Activated CD4-positive, alpha-beta memory T cell treated with anti-CD3 and anti-CD28 coated beads for 36 hours (primary cell): ENCODE data around the gene NF1. TPM values are rescaled to one million over a fixed set of nuclear protein-coding genes. Genes with fewer than 3 reads are reported as not detected.
"Not testable (repeated sequence)": the region's sequence is repeated elsewhere in the genome, so short reads cannot be mapped to it uniquely, and the experiment has no call there.

ENCODE experiments used
- CTCF ChIA-PET: fragments of 350-600 bp; sonication (Branson Sonifier 250); formaldehyde crosslinking; loops from one replicate; lab custom pipeline; 2021; ENCODE audit warnings: antibody characterized with exemption, inconsistent platforms; lab: Charles Lee
- POLR2A ChIA-PET: fragments of 350-600 bp; sonication (Branson Sonifier 250); formaldehyde crosslinking; loops from one replicate; lab custom pipeline; 2021; ENCODE audit warnings: antibody characterized with exemption; lab: Charles Lee
- DNase-seq: peaks from one replicate; pipeline ENCODE4 v3.0.0-alpha.2; 2020
- H3K27ac Mint-ChIP-seq: one replicate; pipeline ENCODE4 v1.8.0; 2021; ENCODE audit warnings: mixed read lengths
- H3K27me3 Mint-ChIP-seq: one replicate; pipeline ENCODE4 v1.8.0; 2021; ENCODE audit warnings: mixed read lengths
- H3K36me3 Mint-ChIP-seq: one replicate; pipeline ENCODE4 v1.8.0; 2021; ENCODE audit warnings: mixed read lengths
- H3K4me1 Mint-ChIP-seq: one replicate; pipeline ENCODE4 v1.8.0; 2021; ENCODE audit warnings: low read depth, mixed read lengths
- H3K4me3 Mint-ChIP-seq: one replicate; pipeline ENCODE4 v1.8.0; 2021; ENCODE audit warnings: mild to moderate bottlenecking, mixed read lengths
- H3K9me3 Mint-ChIP-seq: one replicate; pipeline ENCODE4 v1.8.0; 2021; ENCODE audit warnings: mixed read lengths
- intact Hi-C: fragments of 100-400 bp; cut with micrococcal nuclease; formaldehyde crosslinking; loops from one replicate; pipeline ENCODE4 v1.15.1; 2023
- total RNA-seq, 2 experiments: library from RNA; stranded (reverse); gene quantifications; one replicate each; pipeline ENCODE4 v1.2.3, GENCODE V29; 2021

NF1 gene
- total RNA-seq, 2 experiments from 2014 or later, result 26.5 to 27.0 TPM

- Mint-ChIP-seq H3K9me3 (no peaks in the 10 kb centered on the region), H3K27me3 (no peaks in the 10 kb centered on the region), H3K4me1 (peaks cover 8% of the 10 kb centered on the region), H3K36me3 (peaks cover 6% of the 10 kb centered on the region), H3K27ac (no peak overlapping the region), H3K4me3 (no peak overlapping the region)
- intact Hi-C loops, result no loop called here
- POLR2A ChIA-PET, result no interaction called here
- no peak for DNase-seq
- CTCF ChIA-PET, result interaction anchor here (0.9 kb wide), 1 partner anchor 23 kb away, joined by 4 read pairs; no protein-coding TSS in a partner anchor
These were observed 271.3 kb downstream of the NF1 start for GRCh38 chr17:31366088-31366487.

DNA sequence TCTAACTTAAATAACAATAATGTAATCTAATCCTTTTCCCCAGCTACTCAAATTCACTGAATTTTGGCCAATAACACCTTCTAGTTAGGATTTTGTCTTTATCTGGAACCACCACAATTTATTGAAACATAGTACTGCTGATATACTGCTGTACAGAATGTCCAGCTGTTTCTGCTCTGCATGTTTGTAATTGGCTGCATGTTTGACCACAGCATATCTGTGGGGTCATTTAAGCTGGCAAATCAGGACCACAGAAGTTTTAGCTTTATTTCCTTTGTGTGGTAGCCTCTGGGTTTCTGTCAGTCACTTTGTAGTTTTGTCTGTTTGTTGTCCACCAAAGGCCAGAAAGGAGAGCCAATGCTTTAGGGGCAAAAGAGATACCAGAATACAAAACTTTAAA, 274.5 kb downstream of the NF1 start:
- no peak overlapping the region for H3K27ac Mint-ChIP-seq
- peaks cover 26% of the 10 kb centered on the region for H3K4me1 Mint-ChIP-seq
- H3K9me3 Mint-ChIP-seq, result no peaks in the 10 kb centered on the region
- ChIA-PET POLR2A (no interaction called here), CTCF (interaction anchor here (1.1 to 1.6 kb wide), 2 partner anchors 20 to 474 kb away, joined by 3 read pairs; no protein-coding TSS in a partner anchor)
- intact Hi-C loops, result no loop called here
- no peak overlapping the region for H3K4me3 Mint-ChIP-seq
- H3K36me3 Mint-ChIP-seq, result peaks cover 1% of the 10 kb centered on the region
- DNase-seq, result no peak
- H3K27me3 Mint-ChIP-seq, result no peaks in the 10 kb centered on the region

DNA sequence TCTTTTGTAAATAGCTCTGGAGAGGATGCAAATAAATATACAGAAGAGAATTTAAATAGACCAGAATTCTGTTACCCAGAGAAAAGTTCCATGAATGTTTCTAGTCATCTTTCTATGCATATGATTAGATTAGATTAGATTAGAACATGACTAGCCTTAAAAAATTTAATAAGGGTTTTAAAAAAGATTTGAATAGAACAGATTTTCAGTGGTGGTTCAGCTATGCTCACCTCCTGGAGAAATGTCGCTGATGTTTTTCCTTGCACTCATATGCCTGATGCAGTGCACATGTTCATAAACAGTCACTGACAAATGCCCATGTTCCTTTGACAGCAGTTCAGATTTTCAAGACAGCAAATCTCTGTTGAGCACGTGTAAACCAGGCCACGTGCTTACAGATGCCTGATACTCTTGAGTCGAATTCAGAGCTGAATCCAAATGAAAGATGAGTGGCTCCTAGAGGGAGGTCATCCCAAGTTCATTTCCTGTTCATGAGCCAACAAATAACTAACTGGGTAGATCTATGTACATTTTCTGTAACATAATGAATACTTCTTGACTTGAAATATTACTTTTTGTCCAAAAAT, 276.8 kb downstream of the NF1 start:
- intact Hi-C loops, result loop anchor here (2.0 kb wide), 4 partner anchors 63 to 359 kb away; no protein-coding TSS in a partner anchor
- no peak overlapping the region for H3K4me3 Mint-ChIP-seq
- peak; percentile 31 for DNase-seq
- no peaks in the 10 kb centered on the region for H3K27me3 Mint-ChIP-seq
- no peaks in the 10 kb centered on the region for H3K9me3 Mint-ChIP-seq
- H3K27ac Mint-ChIP-seq, result no peak overlapping the region
- CTCF ChIA-PET, result interaction anchor here (0.6 to 4.0 kb wide), 9 partner anchors 18 to 398 kb away, joined by 3 to 26 read pairs (median 4); no protein-coding TSS in a partner anchor
- H3K36me3 Mint-ChIP-seq, result peaks cover 1% of the 10 kb centered on the region
- POLR2A ChIA-PET, result no interaction called here
- peaks cover 26% of the 10 kb centered on the region for H3K4me1 Mint-ChIP-seq

DNA sequence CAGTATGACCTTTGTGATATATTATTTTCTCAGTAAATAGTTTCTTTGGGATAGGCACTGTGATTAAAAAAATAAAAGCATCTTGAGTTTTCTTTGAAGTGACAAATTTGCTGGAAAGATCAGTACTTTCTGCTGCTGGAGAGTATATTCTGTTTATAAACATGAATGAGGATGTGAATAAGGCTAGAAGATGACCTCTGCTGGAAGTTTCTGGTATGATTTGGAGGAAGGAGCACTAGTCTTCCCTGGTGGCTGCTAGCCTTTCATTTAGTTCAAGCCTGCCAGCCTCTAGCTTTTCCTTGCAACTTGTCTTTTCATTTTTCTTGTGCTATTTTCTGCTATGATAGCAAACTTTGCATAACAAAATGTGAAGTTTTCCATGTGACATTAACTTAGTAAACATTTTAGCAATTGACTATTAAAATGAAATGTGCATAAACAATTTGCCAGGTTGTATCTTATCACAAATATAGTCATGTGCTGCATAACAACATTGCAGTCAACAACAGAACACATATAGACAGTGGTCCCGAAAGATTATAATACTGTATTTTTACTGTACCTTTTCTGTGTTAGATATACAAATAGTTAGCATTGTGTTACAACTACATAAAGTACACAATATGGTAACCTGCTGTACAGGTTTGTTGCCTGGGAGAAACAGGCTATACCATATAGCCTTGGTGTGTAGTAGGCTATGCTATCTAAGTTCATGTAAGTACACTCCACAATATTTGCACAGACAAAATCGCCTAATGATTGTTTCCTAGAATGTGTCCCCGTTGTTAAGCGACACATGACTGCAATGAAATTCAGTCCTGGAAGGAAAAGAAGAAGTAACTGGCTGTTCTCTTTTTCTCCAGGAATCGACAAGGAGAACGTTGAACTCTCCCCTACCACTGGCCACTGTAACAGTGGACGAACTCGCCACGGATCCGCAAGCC, 278.6 kb downstream of the NF1 start:
- no peaks in the 10 kb centered on the region for H3K27me3 Mint-ChIP-seq
- peaks cover 26% of the 10 kb centered on the region for H3K4me1 Mint-ChIP-seq
- peaks cover 1% of the 10 kb centered on the region for H3K36me3 Mint-ChIP-seq
- H3K9me3 Mint-ChIP-seq, result no peaks in the 10 kb centered on the region
- DNase-seq, result no peak
- intact Hi-C loops, result loop anchor here (2.0 kb wide), 4 partner anchors 65 to 361 kb away; no protein-coding TSS in a partner anchor
- no peak overlapping the region for H3K4me3 Mint-ChIP-seq
- no peak overlapping the region for H3K27ac Mint-ChIP-seq
- POLR2A ChIA-PET, result interaction anchor here (1.1 kb wide), 1 partner anchor 109 kb away, joined by 3 read pairs; no protein-coding TSS in a partner anchor
- CTCF ChIA-PET, result interaction anchor here (0.6 to 4.0 kb wide), 31 partner anchors 9 to 813 kb away, joined by 3 to 26 read pairs (median 3); partner anchors contain the start of gene TEFM

- Mint-ChIP-seq H3K4me1 (peaks cover 26% of the 10 kb centered on the region), H3K27ac (no peak overlapping the region), H3K4me3 (no peak overlapping the region), H3K36me3 (peaks cover 1% of the 10 kb centered on the region), H3K27me3 (no peaks in the 10 kb centered on the region), H3K9me3 (no peaks in the 10 kb centered on the region)
- DNase-seq, result no peak
- POLR2A ChIA-PET, result no interaction called here
- intact Hi-C loops, result no loop called here
- CTCF ChIA-PET, result interaction anchor here (0.7 to 4.0 kb wide), 5 partner anchors 8 to 814 kb away, joined by 3 to 26 read pairs (median 4); no protein-coding TSS in a partner anchor
These were observed 279.3 kb downstream of the NF1 start for GRCh38 chr17:31374094-31374447.

- ChIA-PET POLR2A (no interaction called here), CTCF (interaction anchor here (0.6 to 1.1 kb wide), 3 partner anchors 165 to 814 kb away, joined by 3 to 4 read pairs (median 3); no protein-coding TSS in a partner anchor)
- intact Hi-C loops, result no loop called here
- no peak overlapping the region for H3K27ac Mint-ChIP-seq
- no peaks in the 10 kb centered on the region for H3K9me3 Mint-ChIP-seq
- no peak for DNase-seq
- H3K4me3 Mint-ChIP-seq, result no peak overlapping the region
- H3K4me1 Mint-ChIP-seq, result peaks cover 26% of the 10 kb centered on the region
- H3K36me3 Mint-ChIP-seq, result peaks cover 1% of the 10 kb centered on the region
- H3K27me3 Mint-ChIP-seq, result no peaks in the 10 kb centered on the region
These were observed 279.7 kb downstream of the NF1 start for GRCh38 chr17:31374503-31374902.

DNA sequence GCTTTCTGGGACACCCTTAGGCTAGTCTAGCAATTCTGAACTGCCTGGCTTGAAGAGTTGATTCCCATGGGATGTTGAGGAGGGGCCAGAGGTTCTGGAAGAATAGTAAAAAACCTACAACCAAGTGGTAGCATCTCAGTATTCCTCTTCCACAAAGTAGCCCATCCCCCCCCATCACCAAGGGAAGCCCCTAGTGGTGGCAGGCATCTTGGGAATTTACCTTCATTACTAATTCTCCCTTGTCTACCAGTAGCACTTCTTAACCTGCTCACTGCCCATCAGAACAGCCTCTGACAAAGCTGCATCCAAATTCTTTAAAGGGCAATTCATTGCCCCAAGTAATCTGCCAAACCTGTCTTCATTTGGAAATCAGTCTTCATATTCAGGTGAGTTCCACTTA, 283.9 kb downstream of the NF1 start:
- H3K36me3 Mint-ChIP-seq, result peaks cover 3% of the 10 kb centered on the region
- ChIA-PET POLR2A (no interaction called here), CTCF (interaction anchor here (0.6 to 2.9 kb wide), 3 partner anchors 11 to 502 kb away, joined by 3 to 10 read pairs (median 5); no protein-coding TSS in a partner anchor)
- no peaks in the 10 kb centered on the region for H3K9me3 Mint-ChIP-seq
- DNase-seq, result no peak
- no peak overlapping the region for H3K4me3 Mint-ChIP-seq
- H3K27me3 Mint-ChIP-seq, result no peaks in the 10 kb centered on the region
- intact Hi-C loops, result no loop called here
- H3K27ac Mint-ChIP-seq, result no peak overlapping the region
- H3K4me1 Mint-ChIP-seq, result no peaks in the 10 kb centered on the region

GRCh38 chr17:31379597-31380205, 284.9 kb downstream of the NF1 start:
- no peak overlapping the region for H3K4me3 Mint-ChIP-seq
- no peaks in the 10 kb centered on the region for H3K4me1 Mint-ChIP-seq
- peaks cover 1% of the 10 kb centered on the region for H3K36me3 Mint-ChIP-seq
- DNase-seq, result no peak
- POLR2A ChIA-PET, result no interaction called here
- H3K27ac Mint-ChIP-seq, result no peak overlapping the region
- CTCF ChIA-PET, result interaction anchor here (2.9 kb wide), 1 partner anchor 10 kb away, joined by 10 read pairs; no protein-coding TSS in a partner anchor
- intact Hi-C loops, result no loop called here
- H3K27me3 Mint-ChIP-seq, result no peaks in the 10 kb centered on the region
- no peaks in the 10 kb centered on the region for H3K9me3 Mint-ChIP-seq

DNA sequence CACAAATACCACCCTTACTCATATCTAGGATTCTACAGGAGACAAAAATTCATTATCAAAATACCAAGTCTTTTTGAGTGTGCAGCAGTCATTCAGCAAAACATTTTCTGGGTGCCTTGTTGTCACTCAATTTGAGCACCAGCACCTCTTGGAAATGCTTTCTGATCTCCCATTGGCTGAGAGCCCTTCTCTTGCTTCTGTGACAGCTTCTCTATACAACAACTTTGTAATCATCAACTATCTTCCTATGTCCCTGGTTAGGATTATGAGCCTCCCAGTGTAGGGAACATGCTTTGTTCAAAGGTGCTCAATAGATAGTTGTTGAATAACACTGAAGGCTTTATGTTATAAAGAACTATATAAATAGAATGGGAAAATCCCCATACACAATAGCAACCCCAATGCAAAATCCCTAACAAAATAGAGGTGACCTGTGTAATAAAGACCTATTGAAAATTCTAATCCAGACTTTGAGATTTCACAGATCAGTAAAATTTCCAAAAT, 286.4 kb downstream of the NF1 start:
- Mint-ChIP-seq H3K36me3 (peaks cover 1% of the 10 kb centered on the region), H3K9me3 (no peaks in the 10 kb centered on the region), H3K4me1 (no peaks in the 10 kb centered on the region), H3K4me3 (no peak overlapping the region), H3K27me3 (no peaks in the 10 kb centered on the region), H3K27ac (no peak overlapping the region)
- CTCF ChIA-PET, result no interaction called here
- POLR2A ChIA-PET, result no interaction called here
- DNase-seq, result no peak
- intact Hi-C loops, result no loop called here

GRCh38 chr17:31382668-31383275, 288.0 kb downstream of the NF1 start:
- H3K4me1 Mint-ChIP-seq, H3K27me3 Mint-ChIP-seq, H3K27ac Mint-ChIP-seq, H3K4me3 Mint-ChIP-seq, H3K9me3 Mint-ChIP-seq, DNase-seq, POLR2A ChIA-PET, intact Hi-C loops, H3K36me3 Mint-ChIP-seq: not testable (repeated sequence)
- CTCF ChIA-PET, result interaction anchor here (1.4 kb wide), 1 partner anchor 459 kb away, joined by 6 read pairs; no protein-coding TSS in a partner anchor

DNA sequence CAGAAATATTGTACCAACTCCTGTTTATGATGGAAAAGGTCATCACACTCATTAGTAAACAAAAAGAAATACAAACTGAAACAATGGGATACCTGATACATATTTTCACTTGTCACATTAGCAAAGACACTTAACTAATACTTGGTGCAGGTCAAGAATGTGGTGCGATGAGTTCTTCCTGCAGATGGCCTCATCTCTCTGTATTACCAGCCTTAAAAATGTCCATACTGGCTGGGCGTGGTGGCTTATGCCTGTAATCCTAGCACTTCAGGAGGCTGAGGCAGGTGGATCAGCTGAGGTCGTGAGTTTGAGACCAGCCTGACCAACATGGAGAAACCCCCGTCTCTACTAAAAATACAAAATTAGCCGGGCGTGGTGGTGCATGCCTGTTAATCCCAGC, 288.7 kb downstream of the NF1 start:
- H3K36me3 Mint-ChIP-seq, POLR2A ChIA-PET, DNase-seq, H3K27me3 Mint-ChIP-seq, H3K27ac Mint-ChIP-seq, H3K4me3 Mint-ChIP-seq, H3K4me1 Mint-ChIP-seq, CTCF ChIA-PET, intact Hi-C loops, H3K9me3 Mint-ChIP-seq: not testable (repeated sequence)
